Measurements from ENCODE around the gene TXNDC17.
"Not testable (repeated sequence)": the region's sequence is repeated elsewhere in the genome, so short reads cannot be mapped to it uniquely, and the experiment has no call there.

TXNDC17 gene

GRCh38 chr17:6686026-6686425 is 45.2 kb downstream of the TXNDC17 start:
- no peak for DNase-seq

GRCh38 chr17:6688944-6689343 is 48.1 kb downstream of the TXNDC17 start:
- no peak for DNase-seq

- DNase-seq, result no peak
These were observed 49.8 kb downstream of the TXNDC17 start for GRCh38 chr17:6690641-6691040.

- no peak for DNase-seq
These were observed 50.7 kb downstream of the TXNDC17 start for GRCh38 chr17:6691546-6691945.

GRCh38 chr17:6691958-6692357 is 51.1 kb downstream of the TXNDC17 start:
- DNase-seq, result not testable (repeated sequence)

All from NK-92 treated with Interleukin-12 subunit alpha and Interleukin-12 subunit beta, amount 100 ng/mL, for 24 hours (cell line).